GM12878 (cell line): Measurements from ENCODE around the gene SHQ1.

ENCODE experiments used
- BCL3 ChIP-seq: IDR thresholded peaks from 2 replicates; pipeline ENCODE4 v1.6.1; 2011; ENCODE audit warnings: borderline replicate concordance, low read depth, mild to moderate bottlenecking, moderate library complexity, low read length; ENCODE audit not compliant: insufficient read depth, poor library complexity, severe bottlenecking
- BHLHE40 ChIP-seq, 2 experiments: fragments of 450-650 bp in 1 of 2; IDR thresholded peaks; 2 replicates each; pipeline ENCODE4 v1.6.1; 2011 to 2017; ENCODE audit warnings: low read depth in 2 of 2, borderline replicate concordance in 1 of 2, improper control_type of control experiment in 1 of 2, low read length in 1 of 2, mild to moderate bottlenecking in 1 of 2
- CTCF ChIP-seq, 3 experiments: IDR thresholded peaks in 2 of 3; conservative IDR thresholded peaks in 1 of 3; 2 replicates each; pipeline ENCODE4 v1.5.1; 2011; ENCODE audit warnings: low read depth in 3 of 3, low read length in 3 of 3, mild to moderate bottlenecking in 3 of 3, control low read depth in 2 of 3, moderate library complexity in 2 of 3, inconsistent platforms in 1 of 3, mixed read lengths in 1 of 3; ENCODE audit not compliant: control insufficient read depth in 2 of 3, insufficient read depth in 1 of 3; ENCODE audit errors: extremely low read depth in 1 of 3
- EZH2 ChIP-seq: IDR thresholded peaks from 2 replicates; pipeline ENCODE4 v1.6.1; 2012; ENCODE audit warnings: low read depth, mild to moderate bottlenecking, control low read depth, inconsistent platforms, low read length, borderline replicate concordance; ENCODE audit not compliant: control insufficient read depth
- IRF4 ChIP-seq: IDR thresholded peaks from 2 replicates; pipeline ENCODE4 v1.6.1; 2011; ENCODE audit warnings: low read depth, low read length
- NRF1 ChIP-seq: conservative IDR thresholded peaks from 2 replicates; pipeline ENCODE4 v1.6.1; 2011; ENCODE audit warnings: mild to moderate bottlenecking, low read depth, low read length, improper control_type of control experiment
- POLR2A ChIP-seq: IDR thresholded peaks from 2 replicates; pipeline ENCODE4 v1.6.1; 2011; ENCODE audit warnings: low read depth, mild to moderate bottlenecking, low read length
- POLR2AphosphoS5 ChIP-seq: IDR thresholded peaks from 2 replicates; pipeline ENCODE4 v1.6.1; 2011; ENCODE audit warnings: mild to moderate bottlenecking, low read length, inconsistent platforms
- TAF1 ChIP-seq: IDR thresholded peaks from 2 replicates; pipeline ENCODE4 v1.6.1; 2011; ENCODE audit warnings: mild to moderate bottlenecking, low read depth, low read length, borderline replicate concordance
- TBL1XR1 ChIP-seq: IDR thresholded peaks from 2 replicates; pipeline ENCODE4 v1.6.1; 2012; ENCODE audit warnings: low read depth, low read length, improper control_type of control experiment
- ZNF274 ChIP-seq: IDR thresholded peaks from one replicate; pipeline ENCODE4 v1.8.0; 2011; ENCODE audit not compliant: insufficient read length, insufficient read depth
- TF ChIP-seq, protein P1 (sequence below): IDR thresholded peaks from 2 replicates; pipeline ENCODE4 v1.6.1; 2012; ENCODE audit warnings: low read depth, low read length, improper control_type of control experiment

- TF ChIP-seq POLR2A: no peak
- TF ChIP-seq BHLHE40 (IDR thresholded peaks at IDR 0.05; ENCODE audit: borderline replicate concordance in 1 of 2, low read depth in 2 of 2, low read length in 1 of 2): peak in 1 of 2 experiments; percentile 49; a peak in 1 of 4 replicates
- TF ChIP-seq CTCF (IDR thresholded peaks at IDR 0.05 in 2 of 3, conservative IDR thresholded peaks at IDR 0.05 in 1 of 3; ENCODE audit: control insufficient read depth in 2 of 3, extremely low read depth in 1 of 3, insufficient read depth in 1 of 3, low read depth in 3 of 3, low read length in 3 of 3): no peak
- TF ChIP-seq, protein P1, sequence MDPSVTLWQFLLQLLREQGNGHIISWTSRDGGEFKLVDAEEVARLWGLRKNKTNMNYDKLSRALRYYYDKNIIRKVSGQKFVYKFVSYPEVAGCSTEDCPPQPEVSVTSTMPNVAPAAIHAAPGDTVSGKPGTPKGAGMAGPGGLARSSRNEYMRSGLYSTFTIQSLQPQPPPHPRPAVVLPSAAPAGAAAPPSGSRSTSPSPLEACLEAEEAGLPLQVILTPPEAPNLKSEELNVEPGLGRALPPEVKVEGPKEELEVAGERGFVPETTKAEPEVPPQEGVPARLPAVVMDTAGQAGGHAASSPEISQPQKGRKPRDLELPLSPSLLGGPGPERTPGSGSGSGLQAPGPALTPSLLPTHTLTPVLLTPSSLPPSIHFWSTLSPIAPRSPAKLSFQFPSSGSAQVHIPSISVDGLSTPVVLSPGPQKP: no peak
- TF ChIP-seq NRF1: no peak
- TF ChIP-seq TAF1: no peak
- TF ChIP-seq TBL1XR1: peak; percentile 59; the same call in 1 of the 2 replicates
- TF ChIP-seq IRF4: no peak
- TF ChIP-seq EZH2: no peak
- TF ChIP-seq POLR2AphosphoS5: no peak
- TF ChIP-seq BCL3: no peak
- TF ChIP-seq ZNF274: no peak
Observed at GRCh38 chr3:72722930-72723726, 125.1 kb downstream of the SHQ1 start.
